ENCODE results near the gene CADM1. TPM values are rescaled to one million over a fixed set of nuclear protein-coding genes. Genes with fewer than 3 reads are reported as not detected.

CADM1 gene
- total RNA-seq, 1 experiment from 2014 or later: 0.79 TPM

- H3K27ac ChIP-seq (ENCODE audit: low read depth, low read length): no peak overlapping the region
- ChIA-PET RAD21 (ENCODE audit: low non-redundant PET in 1 of 2, low total read pairs in 2 of 2, uncharacterized antibody in 2 of 2, unreplicated experiment in 2 of 2) (no interaction called here), POLR2A (no interaction called here), CTCF (no interaction called here)
- DNase-seq (ENCODE audit: low read depth, low spot score) (no peak), ATAC-seq (no peak)
- no peak overlapping the region for H2AFZ ChIP-seq (ENCODE audit: low read depth, low read length, poor library complexity, severe bottlenecking)
- no peak overlapping the region for H3K4me2 ChIP-seq (ENCODE audit: low read length)
- intact Hi-C loops (cut with micrococcal nuclease): no loop called here
- peaks cover 4 to 18% of the 10 kb centered on the region in 2 experiments; a peak in 2 of 4 replicates for H3K9me3 ChIP-seq (ENCODE audit: control insufficient read depth in 1 of 2, insufficient read depth in 1 of 2, low read depth in 1 of 2, low read length in 2 of 2)
- no peaks in the 10 kb centered on the region for H3K9me2 ChIP-seq (ENCODE audit: insufficient read depth)
- H3K36me3 ChIP-seq (ENCODE audit: control insufficient read depth in 1 of 2, insufficient read depth in 2 of 2, low read length in 2 of 2): no peaks in the 10 kb centered on the region
- no peaks in the 10 kb centered on the region for H3K27me3 ChIP-seq (ENCODE audit: insufficient read depth, low read length)
- no peaks in the 10 kb centered on the region for H3K4me1 ChIP-seq (ENCODE audit: control insufficient read depth in 1 of 2, insufficient read depth in 2 of 2, low read length in 2 of 2)
- H3K9ac ChIP-seq (ENCODE audit: low read length): no peak overlapping the region
- H3K79me2 ChIP-seq (ENCODE audit: insufficient read depth, low read length): no peaks in the 10 kb centered on the region
- no peak overlapping the region for H3K4me3 ChIP-seq (replicated peaks in 1 of 2; ENCODE audit: low read depth in 1 of 2, low read length in 2 of 2)
- H4K20me1 ChIP-seq (ENCODE audit: insufficient read depth): no peaks in the 10 kb centered on the region
- BruUV-seq (replicated peaks): no TSS peak
- TF ChIP-seq ZFX (IDR thresholded peaks at IDR 0.05) (no peak), CBX3 (IDR thresholded peaks at IDR 0.05; ENCODE audit: low read depth) (no peak), RAD21 (IDR thresholded peaks at IDR 0.05; ENCODE audit: low read depth) (no peak), FOSL1 (IDR thresholded peaks at IDR 0.05; ENCODE audit: low read depth) (no peak), ZBTB33 (IDR thresholded peaks at IDR 0.05; ENCODE audit: extremely low read depth, insufficient replicate concordance, low read length) (no peak), EGR1 (IDR thresholded peaks at IDR 0.05; ENCODE audit: low read depth) (no peak), SP1 (IDR thresholded peaks at IDR 0.05; ENCODE audit: low read depth) (no peak)
Measured at GRCh38 chr11:115462757-115463156, 41.5 kb downstream of the CADM1 start.

- H4K20me1 ChIP-seq (ENCODE audit: insufficient read depth): no peaks in the 10 kb centered on the region
- H3K36me3 ChIP-seq (ENCODE audit: control insufficient read depth in 1 of 2, insufficient read depth in 2 of 2, low read length in 2 of 2): no peaks in the 10 kb centered on the region
- DNase-seq (ENCODE audit: low read depth, low spot score) (no peak), ATAC-seq (no peak)
- peaks cover 4 to 17% of the 10 kb centered on the region in 2 experiments; a peak in 2 of 4 replicates for H3K9me3 ChIP-seq (ENCODE audit: control insufficient read depth in 1 of 2, insufficient read depth in 1 of 2, low read depth in 1 of 2, low read length in 2 of 2)
- ChIA-PET POLR2A (no interaction called here), CTCF (no interaction called here), RAD21 (ENCODE audit: low non-redundant PET in 1 of 2, low total read pairs in 2 of 2, uncharacterized antibody in 2 of 2, unreplicated experiment in 2 of 2) (no interaction called here)
- intact Hi-C loops (cut with micrococcal nuclease): no loop called here
- BruUV-seq (replicated peaks): no TSS peak
- H2AFZ ChIP-seq (ENCODE audit: low read depth, low read length, poor library complexity, severe bottlenecking): no peak overlapping the region
- no peaks in the 10 kb centered on the region for H3K27me3 ChIP-seq (ENCODE audit: insufficient read depth, low read length)
- no peaks in the 10 kb centered on the region for H3K79me2 ChIP-seq (ENCODE audit: insufficient read depth, low read length)
- H3K9ac ChIP-seq (ENCODE audit: low read length): no peak overlapping the region
- H3K4me2 ChIP-seq (ENCODE audit: low read length): no peak overlapping the region
- no peak overlapping the region for H3K27ac ChIP-seq (ENCODE audit: low read depth, low read length)
- no peak overlapping the region for H3K4me3 ChIP-seq (replicated peaks in 1 of 2; ENCODE audit: low read depth in 1 of 2, low read length in 2 of 2)
- H3K9me2 ChIP-seq (ENCODE audit: insufficient read depth): no peaks in the 10 kb centered on the region
- TF ChIP-seq YY1 (IDR thresholded peaks at IDR 0.05; ENCODE audit: extremely low read depth, insufficient replicate concordance, low read depth, low read length): no peak
- no peak for TF ChIP-seq CTCF (IDR thresholded peaks at IDR 0.05 in 2 of 3, conservative IDR thresholded peaks at IDR 0.05 in 1 of 3; ENCODE audit: borderline replicate concordance in 1 of 3, insufficient read depth in 1 of 3, low read depth in 2 of 3, low read length in 2 of 3)
- TF ChIP-seq EZH2phosphoT487 (IDR thresholded peaks at IDR 0.05; ENCODE audit: borderline replicate concordance): no peak
- TF ChIP-seq CEBPB (IDR thresholded peaks at IDR 0.05; ENCODE audit: low read depth): no peak
- TF ChIP-seq MAX (IDR thresholded peaks at IDR 0.05): no peak
- no peak for TF ChIP-seq EZH2 (IDR thresholded peaks at IDR 0.05)
- no peak for TF ChIP-seq ELF1 (IDR thresholded peaks at IDR 0.05; ENCODE audit: borderline replicate concordance, low read depth)
- TF ChIP-seq EGR1 (IDR thresholded peaks at IDR 0.05; ENCODE audit: low read depth): no peak
- no peak for TF ChIP-seq TCF7L2 (IDR thresholded peaks at IDR 0.05; ENCODE audit: borderline replicate concordance, extremely low read depth, insufficient read depth, insufficient read length)
- no peak for TF ChIP-seq POLR2AphosphoS5 (IDR thresholded peaks at IDR 0.05; ENCODE audit: low read depth, low read length)
- no peak for TF ChIP-seq ZFX (IDR thresholded peaks at IDR 0.05)
- no peak for TF ChIP-seq FOSL1 (IDR thresholded peaks at IDR 0.05; ENCODE audit: low read depth)
- TF ChIP-seq CBX3 (IDR thresholded peaks at IDR 0.05; ENCODE audit: low read depth): no peak
- no peaks in the 10 kb centered on the region for H3K4me1 ChIP-seq (ENCODE audit: control insufficient read depth in 1 of 2, insufficient read depth in 2 of 2, low read length in 2 of 2)
Measured at GRCh38 chr11:115462004-115462541, 42.1 kb downstream of the CADM1 start.

Measured in HCT116 (cell line).